Mesodermal cell (in vitro differentiated cells): ENCODE measurements around the gene CELSR1.
"Not testable (repeated sequence)": the region's sequence is repeated elsewhere in the genome, so short reads cannot be mapped to it uniquely, and the experiment has no call there.

Experiments
- H3K27ac ChIP-seq: 2 replicates; pipeline ENCODE4 v1.7.0; 2013; ENCODE audit warnings: mild to moderate bottlenecking, low read depth, low read length, moderate library complexity; ENCODE audit not compliant: severe bottlenecking
- H3K36me3 ChIP-seq: 2 replicates; pipeline ENCODE4 v1.7.1; 2013; ENCODE audit warnings: mild to moderate bottlenecking, low read length, moderate library complexity; ENCODE audit not compliant: control insufficient read depth, insufficient read depth
- H3K4me1 ChIP-seq: one replicate; pipeline ENCODE4 v1.7.1; 2013; ENCODE audit warnings: mild to moderate bottlenecking, low read length; ENCODE audit not compliant: insufficient read depth, control insufficient read depth, poor library complexity, severe bottlenecking
- H3K4me3 ChIP-seq: 2 replicates; pipeline ENCODE4 v1.7.0; 2013; ENCODE audit warnings: low read length, control low read depth, mild to moderate bottlenecking; ENCODE audit not compliant: insufficient read depth, poor library complexity, severe bottlenecking; ENCODE audit errors: extremely low read depth
- H3K9me3 ChIP-seq: 2 replicates; pipeline ENCODE4 v1.7.1; 2013; ENCODE audit warnings: mild to moderate bottlenecking, low read length, moderate library complexity; ENCODE audit not compliant: control insufficient read depth
- WGBS, 2 experiments: methylation state at CpG; one replicate each; pipeline ENCODE4 v1.1.5; 2013; ENCODE audit warnings: missing lambda C conversion rate in 2 of 2; ENCODE audit not compliant: insufficient coverage in 2 of 2; 5-methylcytosine and 5-hydroxymethylcytosine counted together

Gene CELSR1

DNA sequence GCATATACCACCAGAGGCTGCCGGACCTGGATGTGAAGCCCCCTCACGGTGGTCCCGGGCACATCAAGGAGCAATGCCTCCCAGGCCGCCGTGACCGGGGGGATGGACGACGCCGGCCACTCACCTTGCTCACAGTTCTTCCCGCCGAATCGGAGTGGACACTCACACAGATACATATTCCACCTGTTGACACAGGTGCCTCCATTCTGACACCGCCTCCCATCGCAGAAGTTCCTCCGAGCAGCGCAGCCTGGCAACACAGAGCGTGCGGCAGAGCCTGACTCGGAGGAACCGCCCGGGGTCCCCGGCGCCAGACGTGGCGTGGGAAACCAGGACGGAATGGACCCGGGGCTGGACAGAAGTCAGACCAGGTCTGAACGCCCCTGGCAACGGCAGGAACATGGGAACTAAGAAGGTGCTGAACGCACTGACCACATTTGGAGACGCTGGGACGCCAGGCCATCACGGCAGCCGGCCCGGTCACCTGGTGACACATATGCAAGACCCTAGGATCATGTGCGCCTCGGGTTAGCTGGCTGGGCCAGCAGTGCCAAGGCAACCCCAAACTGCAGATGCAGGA lies 127.7 kb downstream of the CELSR1 start:
- whole genome bisulfite sequencing, 2 experiments, result 95 to 96% methylated on average over 31 to 37 of the region's 37 CpGs
- H3K27ac ChIP-seq, result no peak overlapping the region

DNA sequence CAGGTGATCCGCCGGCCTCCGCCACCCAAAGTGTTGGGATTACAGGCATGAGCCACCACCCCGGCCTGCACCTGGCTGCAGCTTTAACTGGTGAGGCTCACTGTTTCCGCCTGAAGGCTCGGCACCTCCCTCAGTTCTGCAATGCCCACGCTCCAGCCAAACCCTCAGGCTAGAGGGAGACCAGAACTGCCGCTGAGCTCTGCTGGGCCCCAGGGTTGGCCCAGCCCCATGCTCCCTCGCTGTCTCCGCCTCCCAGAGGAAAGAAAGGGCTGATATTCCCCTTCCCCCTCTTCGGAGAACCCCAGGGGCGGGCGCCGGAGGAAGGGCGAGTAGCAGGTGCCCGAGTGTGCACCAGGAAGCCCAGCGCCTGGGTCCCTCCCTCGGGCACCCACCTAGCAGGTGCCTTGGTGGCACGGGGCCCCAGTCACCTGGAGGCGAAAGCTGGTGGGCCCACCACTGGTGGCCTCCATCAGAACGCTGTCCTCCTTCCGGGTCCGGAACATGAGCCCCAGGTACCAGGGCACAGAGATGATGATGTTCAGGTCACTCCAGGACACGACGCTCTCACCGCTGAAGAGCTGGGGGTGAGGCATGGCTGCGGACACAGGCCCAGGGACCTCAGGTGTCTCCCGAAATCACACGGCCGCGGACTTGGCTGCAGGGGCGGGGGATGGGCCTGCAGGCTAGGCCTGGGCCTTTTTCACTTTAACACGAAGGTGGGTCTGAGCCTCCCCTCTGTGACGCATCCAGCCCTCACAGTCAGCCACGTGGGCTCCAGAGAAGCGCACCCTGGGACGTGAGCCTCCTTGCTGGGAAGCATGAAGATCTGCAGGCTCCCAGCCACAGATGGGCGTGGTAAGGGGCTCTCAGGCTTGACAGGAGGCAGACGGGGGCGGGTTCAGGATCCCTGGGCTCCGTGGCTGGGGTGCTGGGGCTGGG lies 128.6 kb downstream of the CELSR1 start:
- Histone ChIP-seq H3K9me3 (no peaks in the 10 kb centered on the region), H3K4me1 (peaks cover 4% of the 10 kb centered on the region), H3K36me3 (no peaks in the 10 kb centered on the region), H3K27ac (no peak overlapping the region), H3K4me3 (no peak overlapping the region)
- 87 to 88% methylated on average over 36 to 40 of the region's 41 CpGs for WGBS, 2 experiments

More for the DNA sequence above, 127.7 kb downstream of the CELSR1 start:
- Histone ChIP-seq H3K4me1 (peaks cover 4% of the 10 kb centered on the region), H3K36me3 (no peaks in the 10 kb centered on the region), H3K9me3 (no peaks in the 10 kb centered on the region), H3K4me3 (no peak overlapping the region)

DNA sequence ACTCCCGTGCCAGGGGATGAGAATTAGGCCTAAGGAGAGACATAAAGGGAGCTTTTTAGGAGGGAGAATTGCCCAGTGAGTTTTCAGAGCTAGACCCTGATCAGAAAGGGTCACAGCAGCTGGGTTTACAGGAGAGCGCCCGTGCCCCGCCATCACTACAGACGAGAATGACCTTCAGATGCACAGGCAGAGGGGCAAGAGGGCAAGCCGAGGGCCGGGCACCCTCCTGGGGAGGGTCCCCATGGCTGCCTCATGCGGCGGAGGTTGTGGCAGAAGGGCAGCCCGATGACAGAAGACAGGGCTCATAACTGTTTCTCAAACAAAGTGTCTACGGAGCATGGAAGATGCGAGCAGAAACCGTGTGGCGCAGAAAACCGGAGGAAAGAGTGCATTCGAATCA lies 129.7 kb downstream of the CELSR1 start:
- Histone ChIP-seq H3K4me1 (no peaks in the 10 kb centered on the region), H3K4me3 (no peak overlapping the region), H3K9me3 (no peaks in the 10 kb centered on the region), H3K36me3 (no peaks in the 10 kb centered on the region), H3K27ac (no peak overlapping the region)
- WGBS, 2 experiments, result 92 to 96% methylated on average over 12 to 14 of the region's 16 CpGs

DNA sequence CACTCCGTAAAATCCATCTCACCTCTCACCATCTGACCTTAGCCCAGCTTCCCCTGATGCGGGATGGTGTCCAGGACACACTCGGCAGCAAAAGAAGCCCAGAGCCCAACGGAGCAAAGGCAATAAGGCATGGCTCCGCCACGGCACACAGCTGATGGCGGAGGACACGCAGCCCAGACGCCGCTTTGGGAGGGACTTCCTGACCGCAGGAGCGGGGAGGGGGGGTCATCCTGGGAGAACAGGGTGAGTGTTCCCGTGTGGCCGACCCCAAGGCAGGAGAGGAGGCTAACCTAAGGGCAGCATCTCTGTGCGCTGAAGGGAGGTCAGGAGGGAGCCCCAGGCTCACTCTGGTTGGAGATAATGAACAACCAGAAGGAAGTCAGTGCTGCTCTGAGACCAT lies 130.6 kb downstream of the CELSR1 start:
- no peak overlapping the region for H3K27ac ChIP-seq
- H3K4me3 ChIP-seq, result no peak overlapping the region
- H3K9me3 ChIP-seq, result no peaks in the 10 kb centered on the region
- WGBS, 2 experiments, result 91 to 96% methylated on average over 12 to 15 of the region's 15 CpGs
- H3K4me1 ChIP-seq, result no peaks in the 10 kb centered on the region
- no peaks in the 10 kb centered on the region for H3K36me3 ChIP-seq

DNA sequence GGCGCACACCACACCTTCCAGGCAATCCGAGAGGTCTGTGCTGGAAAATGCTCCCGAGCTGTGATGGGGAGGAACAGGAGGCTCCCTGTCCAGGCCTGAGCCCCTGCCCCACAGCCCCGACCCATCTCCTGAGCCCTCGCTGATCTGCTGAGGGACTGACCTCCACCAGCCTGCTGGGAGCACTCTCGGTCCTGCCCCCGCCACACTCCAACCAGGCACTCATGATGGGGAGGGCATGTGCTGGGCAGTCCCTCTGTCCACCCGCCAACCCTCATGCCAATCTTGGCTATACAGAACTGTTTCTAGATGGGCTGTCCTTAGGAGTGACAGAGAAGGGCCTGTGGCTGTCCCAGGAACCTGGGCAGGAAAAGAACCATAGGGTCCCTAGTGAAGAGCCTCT lies 131.1 kb downstream of the CELSR1 start:
- no peak overlapping the region for H3K4me3 ChIP-seq
- H3K36me3 ChIP-seq, result no peaks in the 10 kb centered on the region
- H3K4me1 ChIP-seq, result no peaks in the 10 kb centered on the region
- H3K27ac ChIP-seq, result no peak overlapping the region
- WGBS, 2 experiments, result 92 to 94% methylated on average over 3 to 8 of the region's 8 CpGs
- no peaks in the 10 kb centered on the region for H3K9me3 ChIP-seq

DNA sequence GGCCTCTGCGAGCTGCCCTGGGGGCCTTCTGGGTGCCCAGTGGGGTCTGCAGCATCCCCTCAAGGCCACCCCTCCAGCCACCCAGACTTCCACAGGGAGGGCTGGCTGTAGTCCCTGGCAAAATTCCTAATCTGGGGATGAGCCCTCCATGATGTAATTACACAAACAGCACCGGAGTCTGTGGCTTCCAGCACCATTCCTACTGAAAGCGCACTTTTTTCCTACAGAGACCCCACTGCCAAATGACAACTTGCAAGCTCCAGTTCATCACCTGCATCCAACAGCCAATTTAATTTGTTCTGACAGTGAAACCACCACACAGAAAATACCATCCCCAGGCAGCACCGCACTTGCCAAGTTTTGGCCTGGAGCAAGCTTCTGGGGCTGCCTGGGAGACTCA lies 131.5 kb downstream of the CELSR1 start:
- Histone ChIP-seq H3K4me1 (no peaks in the 10 kb centered on the region), H3K27ac (no peak overlapping the region), H3K9me3 (no peaks in the 10 kb centered on the region), H3K4me3 (no peak overlapping the region), H3K36me3 (no peaks in the 10 kb centered on the region)
- WGBS, 2 experiments, result 95 to 100% methylated on average over 4 of the region's 4 CpGs

DNA sequence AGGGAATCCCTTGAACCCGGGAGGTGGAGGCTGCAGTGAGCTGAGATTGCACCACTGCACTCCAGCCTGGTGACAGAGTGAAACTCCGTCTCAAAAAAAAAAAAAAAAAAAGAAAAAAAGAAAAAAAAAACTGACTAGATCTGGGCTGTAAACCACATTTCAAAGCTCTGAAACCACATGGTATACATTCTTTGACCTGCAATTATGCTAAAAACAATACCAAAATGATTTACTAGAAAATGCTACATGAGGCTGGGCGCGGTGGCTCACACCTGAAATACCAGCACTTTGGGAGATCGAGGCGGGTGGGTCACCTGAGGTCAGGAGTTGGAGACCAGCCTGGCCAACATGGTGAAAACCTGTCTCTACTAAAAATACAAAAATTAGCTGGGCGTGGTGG lies 133.5 kb downstream of the CELSR1 start:
- H3K4me3 ChIP-seq, H3K4me1 ChIP-seq, H3K27ac ChIP-seq, H3K9me3 ChIP-seq, H3K36me3 ChIP-seq: not testable (repeated sequence)
- WGBS, 2 experiments, result 97 to 98% methylated on average over 5 of the region's 7 CpGs

DNA sequence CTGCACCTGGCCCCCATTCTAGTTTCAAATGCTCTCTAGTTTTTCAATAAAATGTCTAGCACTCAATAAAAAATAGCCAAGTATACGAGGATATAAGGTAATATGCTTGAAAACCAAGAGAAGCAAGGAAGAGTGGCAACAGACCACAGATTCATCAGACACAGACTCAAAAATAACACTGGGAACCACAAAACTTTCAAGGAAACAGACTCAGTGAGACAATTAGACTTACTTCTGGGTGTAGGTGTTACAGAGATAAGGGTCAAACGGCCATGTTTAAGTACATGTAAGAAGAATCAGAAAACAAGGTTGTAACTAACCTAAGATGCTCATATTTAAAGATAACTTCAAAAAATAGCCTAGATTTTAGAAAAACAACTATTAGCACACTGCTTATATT lies 134.9 kb downstream of the CELSR1 start:
- Histone ChIP-seq H3K4me3 (no peak overlapping the region), H3K27ac (no peak overlapping the region), H3K9me3 (no peaks in the 10 kb centered on the region), H3K36me3 (no peaks in the 10 kb centered on the region), H3K4me1 (no peaks in the 10 kb centered on the region)
- WGBS, 2 experiments, result no CpG with 5 or more reads among the region's 2 CpGs

DNA sequence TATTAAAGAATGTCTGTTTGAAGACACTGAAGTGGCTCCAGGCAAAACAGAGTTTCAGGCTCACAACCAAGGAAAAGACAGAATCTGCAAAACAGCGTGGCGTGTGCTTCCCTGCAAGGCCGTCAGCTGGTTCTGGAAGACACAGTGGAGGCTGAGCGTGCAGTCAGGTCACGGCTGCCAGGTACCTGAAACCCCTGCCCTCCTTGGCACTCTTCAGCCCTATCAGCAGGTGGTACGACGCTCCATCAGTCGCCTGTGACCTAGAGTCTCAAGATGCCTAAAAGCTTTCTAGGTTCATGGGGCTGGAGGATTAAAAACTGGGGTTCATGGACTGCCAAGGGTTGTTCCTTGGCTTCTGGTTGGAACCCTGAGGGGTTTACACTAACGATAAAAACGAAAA lies 136.1 kb downstream of the CELSR1 start:
- no peaks in the 10 kb centered on the region for H3K36me3 ChIP-seq
- H3K9me3 ChIP-seq, result no peaks in the 10 kb centered on the region
- WGBS, 2 experiments, result 82 to 92% methylated on average over 6 to 10 of the region's 10 CpGs
- no peaks in the 10 kb centered on the region for H3K4me1 ChIP-seq
- no peak overlapping the region for H3K27ac ChIP-seq
- no peak overlapping the region for H3K4me3 ChIP-seq

DNA sequence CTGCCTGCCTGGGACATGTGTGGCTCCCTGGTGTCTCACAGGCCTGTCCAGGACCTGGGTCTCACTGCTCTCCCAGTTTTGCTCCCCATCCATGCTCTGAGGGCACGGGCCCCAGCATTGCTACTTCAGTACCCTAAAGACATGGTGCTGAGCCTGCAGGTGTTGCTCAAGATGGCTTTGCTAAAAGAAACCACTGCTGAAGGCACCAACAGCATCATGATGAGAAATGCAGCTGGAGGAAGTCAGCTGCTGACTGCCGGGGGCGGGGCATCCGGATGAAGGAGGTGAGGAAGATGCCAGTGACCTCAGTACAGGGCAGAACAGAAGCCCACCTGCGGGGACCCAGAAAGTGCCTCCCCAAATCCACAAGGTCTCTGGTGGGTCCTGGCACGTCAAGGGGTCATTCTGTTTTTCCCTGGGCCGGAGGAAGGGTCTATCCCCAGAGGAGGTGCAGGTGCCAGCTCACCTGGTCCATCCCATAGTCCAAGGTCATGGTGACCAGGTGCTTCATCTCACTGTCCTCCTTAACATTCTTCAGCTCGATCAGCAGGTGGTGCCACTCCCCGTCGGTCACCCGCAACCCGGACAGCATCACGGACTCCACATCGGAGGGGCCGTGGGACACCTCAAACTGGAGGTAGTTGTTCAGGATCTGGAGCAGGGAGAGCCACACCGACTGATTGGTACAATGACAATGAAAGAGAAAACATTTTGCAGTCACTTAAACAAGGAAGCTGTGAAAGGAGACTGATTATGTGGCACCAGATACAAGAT lies 138.0 kb downstream of the CELSR1 start:
- no peak overlapping the region for H3K27ac ChIP-seq
- H3K36me3 ChIP-seq, result no peaks in the 10 kb centered on the region
- H3K4me3 ChIP-seq, result no peak overlapping the region
- whole genome bisulfite sequencing, 2 experiments, result 90 to 91% methylated on average over 13 to 16 of the region's 16 CpGs
- H3K4me1 ChIP-seq, result no peaks in the 10 kb centered on the region
- H3K9me3 ChIP-seq, result no peaks in the 10 kb centered on the region
